Right hindlimb (tissue), 1 donor: Measurements from ENCODE around the gene WNT1.

Source experiments
- DNase-seq: peaks from one replicate; pipeline ENCODE4 v3.0.0-alpha.2; 2018

WNT1 gene

DNA sequence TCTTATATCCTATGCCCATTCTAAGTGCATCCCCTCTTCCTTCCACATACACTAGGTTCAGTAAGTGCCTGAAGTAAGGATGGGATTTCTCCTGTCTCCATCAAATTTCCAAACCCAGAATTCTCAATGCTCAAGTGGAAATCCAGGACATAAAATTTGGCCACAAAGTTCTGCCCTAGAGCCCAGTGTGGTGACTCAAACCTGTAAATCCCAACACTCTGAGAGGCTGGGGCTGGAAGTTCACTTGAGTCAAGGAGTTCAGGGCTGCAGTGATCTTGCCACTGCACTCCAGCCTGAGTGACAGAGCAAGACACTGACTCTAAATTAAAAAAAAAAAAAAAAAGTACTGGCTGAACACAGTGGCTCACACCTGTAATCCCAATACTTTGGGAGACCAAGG lies 16.3 kb upstream of the WNT1 start:
- no peak for DNase-seq

DNA sequence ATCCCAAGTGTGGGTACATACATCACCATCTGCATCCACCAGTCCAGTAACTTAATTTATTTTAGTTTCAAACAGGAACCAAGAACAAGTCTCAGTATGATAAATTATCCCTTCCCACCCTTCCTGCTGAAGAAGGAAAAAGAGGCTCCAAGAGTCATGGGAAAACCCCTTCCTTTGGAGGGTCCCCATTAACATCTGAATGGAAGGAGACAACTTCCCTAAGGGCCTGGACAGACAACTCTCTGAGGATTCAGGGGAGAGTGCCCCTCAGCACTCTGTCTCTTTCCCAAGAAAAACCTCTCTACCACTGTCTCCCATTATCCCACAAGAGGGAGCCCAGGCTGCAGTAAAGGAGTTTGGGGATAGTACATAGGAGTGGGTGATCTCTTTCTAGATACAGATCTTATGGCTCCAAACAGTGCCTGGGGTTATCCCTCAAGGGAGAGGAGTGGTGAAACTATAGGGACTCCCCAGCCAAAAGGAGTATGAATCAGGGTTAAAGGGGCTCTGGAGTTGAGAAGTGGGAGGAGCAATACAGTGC lies 12.8 kb upstream of the WNT1 start:
- DNase-seq, result peak; percentile 20

DNA sequence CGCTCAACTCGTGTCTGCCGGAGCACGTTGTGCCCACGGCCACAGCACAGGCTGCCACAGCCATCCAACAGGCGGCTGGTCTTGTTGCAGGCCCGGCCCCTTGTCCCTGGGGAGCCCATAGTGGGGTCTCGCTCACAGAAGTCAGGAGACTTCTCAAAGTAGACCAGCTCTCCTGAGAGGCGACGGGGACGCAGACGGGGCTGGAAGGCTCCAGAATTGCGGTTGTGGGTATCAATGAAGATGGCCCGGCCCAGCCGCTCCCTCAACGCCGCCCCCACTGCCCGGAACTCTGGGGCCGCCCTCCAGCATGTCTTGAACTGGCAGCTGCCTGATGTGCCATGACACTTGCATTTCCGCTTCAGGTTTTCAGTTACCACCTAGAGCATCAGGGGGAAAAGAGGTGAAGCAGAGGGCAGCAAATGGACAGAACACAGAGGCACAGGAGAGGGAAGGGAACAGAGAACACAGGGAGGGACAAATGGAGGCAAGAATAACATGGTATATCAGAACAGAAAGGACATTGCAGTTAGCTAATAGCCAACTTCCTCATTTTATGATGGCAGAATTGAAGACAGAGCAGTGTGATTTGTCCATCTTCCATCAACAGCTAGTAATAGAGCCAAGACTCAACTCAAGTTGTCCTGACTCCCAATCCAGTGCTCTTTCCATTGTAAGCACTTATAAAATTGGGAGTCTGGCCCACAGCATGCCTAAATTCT lies 11.8 kb upstream of the WNT1 start:
- peak; percentile 21 for DNase-seq

DNA sequence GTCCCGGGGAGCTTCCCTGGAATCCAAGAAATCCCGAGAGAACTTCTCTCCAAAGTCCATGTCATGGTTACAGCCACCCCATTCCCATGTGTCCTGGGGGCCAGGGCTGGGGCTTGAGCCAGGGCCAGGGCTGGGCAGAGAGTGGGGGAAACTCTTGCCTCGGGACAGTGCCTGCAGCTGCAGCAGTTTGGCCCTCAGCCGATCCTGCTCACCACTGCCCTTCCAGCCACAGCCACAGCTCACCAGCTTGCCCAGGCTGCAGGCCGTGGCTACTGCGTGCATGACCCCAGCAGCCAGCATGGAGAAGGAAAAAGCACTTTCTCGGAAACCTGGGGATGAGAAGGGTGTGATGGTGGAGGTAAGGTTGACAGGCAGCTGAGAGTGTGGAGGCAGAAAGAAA lies 10.1 kb upstream of the WNT1 start:
- DNase-seq, result peak; percentile 20

DNA sequence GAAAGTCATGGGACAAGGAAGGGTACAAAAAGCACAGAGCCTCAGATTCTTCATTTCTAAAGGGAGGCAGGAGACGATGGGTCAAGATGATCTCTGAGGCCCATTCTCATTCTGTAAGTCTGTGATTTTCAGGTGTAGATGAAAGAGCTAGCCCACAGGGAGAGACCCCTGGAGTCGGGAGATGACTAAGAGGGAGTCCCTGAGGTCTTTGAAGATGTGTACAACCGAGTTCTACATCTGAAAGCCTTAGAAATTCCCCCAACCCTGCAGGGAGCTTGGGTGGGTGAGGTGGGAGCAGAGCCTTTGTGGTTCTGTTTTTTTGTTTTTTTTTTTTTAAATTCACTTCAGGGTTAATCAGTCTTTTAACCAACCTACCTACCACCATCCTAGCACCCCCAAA lies 9.7 kb upstream of the WNT1 start:
- DNase-seq, result no peak

DNA sequence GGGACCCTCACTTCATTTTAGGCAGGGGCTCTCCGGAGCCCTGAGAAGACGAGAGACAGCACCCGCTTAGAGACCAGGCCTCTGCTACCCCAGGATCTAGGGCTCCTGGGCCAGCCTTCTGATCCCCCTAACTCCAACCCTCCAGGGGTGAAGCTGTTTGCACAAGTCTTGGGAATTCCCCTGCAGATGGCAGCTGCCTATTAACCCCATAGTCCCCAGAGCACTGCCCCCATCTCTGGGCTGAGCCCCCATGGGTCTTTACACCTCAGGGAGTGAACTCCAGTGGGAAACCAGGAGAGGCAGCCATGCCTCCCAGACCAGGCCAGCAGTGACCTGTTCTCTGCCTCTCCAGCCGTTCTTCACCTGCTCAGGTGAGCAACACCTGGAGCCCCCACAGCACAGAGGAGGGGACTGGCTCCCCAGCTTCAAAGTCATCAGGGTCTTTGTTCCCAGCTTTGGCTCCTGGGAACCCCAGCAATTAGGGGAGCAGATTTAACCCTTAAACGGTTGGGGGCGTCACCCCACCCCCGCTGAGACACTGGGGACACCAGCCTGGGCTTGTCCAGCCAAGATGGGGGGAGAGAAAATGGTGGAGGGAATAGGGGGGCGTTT lies 8.9 kb upstream of the WNT1 start:
- no peak for DNase-seq

DNA sequence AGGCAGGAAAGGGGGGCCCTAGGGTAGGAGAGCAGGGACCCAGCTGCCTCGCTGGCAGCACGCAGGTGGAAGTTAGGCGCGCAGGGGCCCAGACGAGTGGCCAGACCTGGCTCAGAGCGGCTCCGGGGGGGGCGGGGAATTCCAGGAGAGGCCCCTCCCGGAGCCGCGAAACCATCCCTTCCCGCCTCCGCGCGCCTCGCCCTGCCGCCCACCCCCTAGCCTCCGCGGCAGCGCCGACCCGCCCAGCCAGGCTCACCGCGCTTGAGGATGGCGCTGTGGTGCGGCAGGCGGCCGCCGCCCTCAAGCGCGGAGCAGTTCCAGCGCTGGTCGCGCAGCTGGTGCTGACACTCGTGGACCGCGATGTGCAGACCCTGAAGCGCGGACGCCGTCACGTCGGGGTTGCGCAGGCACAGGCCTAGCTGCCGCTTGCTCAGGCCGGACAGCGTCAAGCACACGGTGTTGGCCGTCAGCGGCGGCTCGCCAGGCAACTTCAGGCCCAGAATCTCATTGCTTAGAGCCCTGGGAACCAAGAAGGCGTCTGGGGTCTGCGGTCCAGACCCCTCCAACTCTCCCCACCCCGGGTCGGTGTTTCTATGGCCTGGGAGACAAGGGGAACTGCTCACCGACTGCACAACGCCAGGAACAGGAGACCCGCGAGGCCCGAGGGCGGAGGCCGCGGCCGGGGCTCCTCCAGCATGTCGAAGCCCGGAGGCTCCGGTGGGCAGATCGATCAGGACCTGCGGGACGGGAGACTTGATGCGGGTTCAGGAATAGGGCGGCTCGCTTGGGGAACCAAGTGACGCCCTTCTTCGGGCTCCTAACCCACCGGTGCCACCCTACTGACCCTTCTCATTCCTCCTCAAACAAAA lies 8.1 kb upstream of the WNT1 start:
- no peak for DNase-seq

DNA sequence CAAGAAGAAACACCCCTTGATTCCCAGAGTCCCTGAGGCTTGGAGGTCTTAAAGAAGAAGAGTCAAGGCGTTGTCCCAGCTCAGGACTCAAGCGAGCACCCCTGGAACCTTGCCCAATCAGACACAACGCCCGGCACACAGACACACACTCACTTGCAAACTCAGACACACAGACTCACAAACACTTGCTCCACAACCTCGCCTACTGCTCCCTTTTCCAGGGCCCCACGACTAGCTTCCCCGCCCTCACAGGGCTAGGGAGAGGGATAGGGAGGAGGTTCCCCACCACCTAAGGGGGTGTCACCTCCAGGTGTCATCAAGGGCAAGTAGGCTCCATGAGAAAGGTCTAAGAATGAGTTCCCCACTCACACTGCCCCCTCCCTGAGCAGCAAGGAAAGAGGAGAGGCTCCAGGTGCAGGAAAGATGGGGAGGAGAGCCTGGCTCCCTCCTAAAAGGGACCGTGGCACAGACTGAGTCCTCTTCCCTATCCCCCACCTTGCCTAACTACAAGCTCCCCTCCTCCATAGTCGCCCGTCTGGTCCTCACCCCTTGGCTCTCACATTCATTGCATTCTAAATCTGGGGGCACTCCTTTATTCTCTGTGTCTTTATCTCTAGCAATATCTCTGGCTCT lies 7.3 kb upstream of the WNT1 start:
- DNase-seq, result no peak

DNA sequence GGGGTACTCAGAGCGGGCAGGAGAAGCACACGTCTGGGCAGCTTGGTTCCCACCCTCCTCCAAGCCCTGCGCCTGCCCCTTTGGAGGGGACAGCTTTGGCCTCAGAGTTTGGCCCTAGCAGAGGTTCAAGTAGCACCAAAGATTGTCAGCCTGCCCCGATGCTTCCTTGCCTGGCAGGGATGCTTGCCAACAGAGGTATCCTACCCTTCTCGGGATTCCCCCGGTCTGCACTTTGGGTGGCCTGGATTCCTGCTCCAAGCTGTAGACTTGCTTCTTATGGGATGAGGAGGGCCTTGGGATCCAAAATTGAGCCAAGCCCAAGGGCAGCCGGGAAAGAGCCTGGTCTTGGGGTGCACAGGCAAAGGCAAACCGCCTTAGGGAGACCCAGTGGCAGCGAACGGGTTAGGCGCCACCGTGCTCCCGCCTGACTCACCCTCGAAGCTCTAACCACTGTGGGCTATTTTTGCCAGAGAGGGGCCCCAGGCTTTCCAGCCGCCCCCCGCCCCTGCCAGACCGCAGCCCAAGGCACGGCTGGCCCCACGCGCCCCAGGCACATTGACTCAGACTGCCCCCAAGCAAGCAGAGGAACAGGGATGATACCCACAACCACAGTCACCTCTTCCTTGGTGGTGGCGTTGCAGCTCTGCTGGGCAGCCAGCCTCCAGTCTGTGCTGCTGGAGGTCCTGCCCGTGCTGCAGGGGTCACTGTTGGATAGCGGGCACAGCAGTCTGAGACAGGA lies 5.7 kb upstream of the WNT1 start:
- no peak for DNase-seq

DNA sequence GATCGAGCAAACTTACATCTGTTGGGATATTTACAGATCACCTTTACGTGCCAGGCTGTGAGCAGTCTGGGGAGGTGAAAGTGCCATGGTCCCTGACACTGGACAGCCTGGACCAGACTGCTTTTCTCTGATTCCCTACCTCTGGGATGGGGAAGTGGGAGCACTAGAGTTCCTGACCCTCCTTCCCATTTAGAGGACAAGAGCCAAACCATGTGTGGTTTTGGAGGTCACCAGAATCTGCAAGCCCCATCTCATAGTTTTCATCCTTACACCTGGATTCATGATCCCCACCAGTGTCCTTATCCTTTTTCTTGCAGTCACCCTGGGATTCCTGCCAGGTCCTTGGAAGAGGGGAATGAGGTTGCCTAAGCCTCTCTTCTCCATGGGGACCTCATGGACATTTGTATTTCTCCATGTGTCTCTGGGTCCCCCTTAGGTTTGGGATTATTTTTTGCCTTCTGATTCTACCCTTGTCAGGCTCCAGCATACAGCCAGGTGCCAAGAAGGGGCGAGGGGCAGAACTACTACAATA lies 5.1 kb upstream of the WNT1 start:
- no peak for DNase-seq

DNA sequence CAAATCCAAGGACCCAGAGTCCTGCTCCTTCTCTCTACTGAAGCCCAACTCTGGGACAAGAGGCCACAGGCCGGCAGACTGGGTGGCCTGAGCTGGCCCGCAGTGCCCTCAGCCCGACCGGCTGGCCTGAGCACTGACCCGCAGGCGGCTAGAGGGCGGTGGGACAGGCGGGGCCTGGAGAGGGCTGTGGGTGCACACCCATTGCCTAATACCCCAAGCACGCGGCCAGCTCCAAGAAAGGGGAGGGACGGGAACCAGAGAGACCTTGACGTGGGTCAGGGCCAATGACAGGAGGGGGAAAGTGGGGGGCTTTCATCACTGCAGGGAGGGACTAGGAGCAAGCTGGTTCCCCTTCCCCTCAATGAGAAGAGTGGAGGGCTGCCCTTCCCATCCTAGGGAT lies 4.6 kb upstream of the WNT1 start:
- DNase-seq, result no peak

DNA sequence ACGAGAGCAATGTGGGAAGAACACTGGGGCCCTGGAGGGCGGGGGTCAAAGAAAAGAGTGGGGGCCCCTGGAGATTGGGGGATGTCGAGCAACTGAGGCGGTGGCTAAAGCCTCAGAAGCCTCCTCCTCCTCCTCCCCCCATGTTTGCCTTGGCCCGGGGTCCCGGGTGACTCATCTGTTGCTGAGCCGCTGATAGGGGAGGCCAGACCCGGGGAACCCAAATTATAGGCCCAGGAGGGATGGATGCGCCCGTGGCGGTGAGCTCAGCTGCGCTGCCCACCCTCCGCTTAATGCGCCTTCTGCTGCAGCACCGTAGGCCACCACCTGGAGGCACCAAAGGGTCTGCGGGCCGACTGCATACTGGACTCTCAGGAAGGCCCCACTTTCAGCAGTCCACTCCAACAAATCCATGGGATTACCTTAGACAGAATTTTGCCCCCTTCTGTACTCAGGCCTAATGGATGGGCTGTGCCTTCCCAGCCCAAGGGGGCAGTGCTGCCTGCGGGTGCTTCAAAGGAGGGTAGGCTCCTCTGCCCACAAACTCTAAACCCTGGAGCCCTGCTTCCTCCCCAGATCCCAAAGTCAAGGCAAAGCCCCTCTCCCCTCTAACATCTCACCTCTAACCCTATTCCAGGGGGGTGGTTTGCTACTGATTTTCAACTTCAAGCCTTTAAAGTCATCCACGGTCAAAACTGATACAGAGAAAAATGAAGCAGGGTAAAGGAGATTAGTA lies 4.0 kb upstream of the WNT1 start:
- peak; percentile 67 for DNase-seq

DNA sequence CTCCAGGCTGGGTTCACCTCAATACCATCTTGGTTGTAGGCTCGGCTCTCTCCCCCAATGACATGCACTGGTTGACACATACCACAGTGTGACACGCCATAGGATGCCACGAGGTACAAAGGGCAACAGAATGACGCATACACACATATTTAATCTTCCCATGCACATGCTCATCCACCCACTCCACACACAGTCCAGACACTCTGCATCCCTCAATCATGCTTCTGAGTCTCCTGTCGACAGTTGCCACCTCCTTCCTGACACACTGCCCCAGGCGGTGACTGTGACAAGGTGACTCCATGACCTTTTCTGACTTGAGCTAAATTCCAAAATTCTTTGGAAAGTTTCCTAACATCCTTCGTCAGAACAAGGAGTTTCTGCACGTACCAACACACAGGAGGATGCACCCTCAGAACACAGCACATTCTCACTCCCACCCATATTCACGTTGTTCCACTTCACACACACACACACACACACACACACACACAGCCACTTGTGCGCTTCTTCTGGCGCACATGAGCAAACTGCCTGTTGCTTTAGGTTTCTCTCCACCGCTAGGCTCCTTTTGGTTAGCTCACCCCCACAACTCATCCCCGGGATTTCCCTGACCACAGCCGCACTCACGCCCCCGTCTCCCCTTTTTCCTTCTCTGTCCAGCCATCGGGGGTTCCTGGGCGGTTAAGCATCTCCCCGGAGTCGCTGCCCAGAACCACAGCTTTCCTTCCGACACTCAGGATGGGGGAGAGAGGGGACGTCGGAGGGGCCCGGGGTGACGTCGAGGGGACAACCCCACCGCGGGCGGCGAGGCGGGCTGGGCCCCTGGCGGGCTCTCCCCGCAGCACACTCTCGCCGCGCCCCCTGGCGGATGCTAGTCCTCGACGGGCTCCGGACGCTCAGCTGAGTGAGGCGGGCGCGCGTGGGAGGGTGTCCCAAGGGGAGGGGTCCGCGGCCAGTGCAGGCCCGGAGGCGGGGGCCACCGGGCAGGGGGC lies 536 bp upstream of the WNT1 start:
- DNase-seq, result peak; percentile 68

DNA sequence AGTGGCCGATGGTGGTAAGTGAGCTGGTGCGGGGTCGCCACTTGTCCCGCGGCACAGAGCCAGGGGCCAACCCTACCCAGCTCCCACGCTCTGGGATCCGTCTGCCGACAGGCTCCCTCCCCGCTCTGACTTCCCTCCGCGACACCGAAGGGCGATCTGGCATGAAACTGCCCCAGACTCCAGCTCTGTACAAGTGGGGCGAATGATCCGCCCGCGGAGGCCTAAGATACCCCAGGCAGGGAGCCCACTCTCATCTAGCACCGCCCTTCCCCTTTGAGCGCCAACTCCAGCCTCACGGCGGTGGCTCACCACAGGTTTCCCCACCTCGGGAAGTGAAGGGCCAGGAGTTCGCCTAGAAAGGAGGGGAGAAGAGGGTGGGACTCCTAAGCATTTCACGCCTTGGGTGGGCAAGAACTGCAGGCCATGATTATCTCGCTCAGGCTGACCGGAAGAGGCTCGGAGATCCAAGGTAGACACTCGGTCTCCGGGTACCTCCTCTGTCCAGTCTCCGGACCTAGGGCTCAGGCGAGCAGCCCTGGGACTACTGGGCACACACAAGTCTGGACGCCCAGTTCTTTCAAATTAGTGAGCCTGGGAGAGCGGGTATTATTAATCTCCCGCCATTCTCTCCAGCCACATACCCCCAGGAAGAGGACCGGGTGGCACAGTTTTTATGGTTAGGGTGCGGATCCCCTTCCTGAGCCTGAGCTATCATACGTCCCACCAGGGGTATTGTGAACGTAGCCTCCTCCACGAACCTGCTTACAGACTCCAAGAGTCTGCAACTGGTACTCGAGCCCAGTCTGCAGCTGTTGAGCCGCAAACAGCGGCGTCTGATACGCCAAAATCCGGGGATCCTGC lies 849 bp downstream of the WNT1 start:
- DNase-seq, result no peak

DNA sequence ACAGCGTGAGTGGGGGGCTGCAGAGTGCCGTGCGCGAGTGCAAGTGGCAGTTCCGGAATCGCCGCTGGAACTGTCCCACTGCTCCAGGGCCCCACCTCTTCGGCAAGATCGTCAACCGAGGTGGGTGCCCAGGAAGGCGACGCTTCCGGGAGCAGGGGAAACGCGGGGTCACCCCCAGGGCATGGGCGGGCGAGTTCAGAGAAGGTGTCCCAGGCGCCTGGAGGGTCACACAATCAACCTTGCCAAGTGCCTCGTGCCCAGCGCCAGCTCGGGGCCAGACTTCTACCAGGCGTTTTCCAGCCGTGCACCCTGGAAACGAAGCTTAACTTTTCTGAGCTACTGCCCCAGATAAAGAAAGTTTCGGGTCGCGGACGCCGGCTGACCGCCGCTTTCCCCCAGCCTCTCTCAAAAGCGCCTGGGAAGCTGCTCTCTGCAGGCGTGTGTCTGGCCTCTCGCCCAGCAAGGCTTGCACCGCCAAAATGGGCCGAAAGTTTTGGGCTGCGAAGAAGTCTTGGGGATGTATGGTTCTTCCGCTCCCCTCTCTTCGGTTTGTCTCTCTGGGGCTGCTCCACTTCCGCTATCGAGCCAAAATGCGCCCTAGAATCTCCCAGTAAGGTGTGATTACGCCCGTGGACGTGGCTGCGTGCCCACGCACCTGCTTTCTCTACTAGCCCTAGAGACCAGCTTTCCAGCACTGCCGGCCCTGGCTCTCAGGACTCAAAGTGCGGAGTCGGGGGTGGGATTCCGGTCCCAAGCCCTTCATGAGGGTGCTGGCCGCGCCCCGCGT lies 1.7 kb downstream of the WNT1 start:
- DNase-seq, result peak; percentile 56

DNA sequence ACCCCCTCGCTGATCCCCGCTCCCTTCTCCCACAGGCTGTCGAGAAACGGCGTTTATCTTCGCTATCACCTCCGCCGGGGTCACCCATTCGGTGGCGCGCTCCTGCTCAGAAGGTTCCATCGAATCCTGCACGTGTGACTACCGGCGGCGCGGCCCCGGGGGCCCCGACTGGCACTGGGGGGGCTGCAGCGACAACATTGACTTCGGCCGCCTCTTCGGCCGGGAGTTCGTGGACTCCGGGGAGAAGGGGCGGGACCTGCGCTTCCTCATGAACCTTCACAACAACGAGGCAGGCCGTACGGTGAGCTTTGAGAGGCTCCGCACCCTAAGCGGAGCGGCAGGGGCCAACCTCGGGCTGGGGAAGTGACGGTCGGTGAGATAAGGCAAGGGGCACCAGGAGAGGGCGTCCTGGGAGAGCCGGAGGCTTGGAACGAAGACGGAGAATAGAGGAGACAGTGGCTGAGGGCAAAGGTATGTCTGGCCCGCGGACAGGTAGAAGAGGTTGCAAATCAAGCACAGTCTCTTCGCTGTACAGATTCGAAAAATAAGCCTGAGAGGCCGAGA lies 2.3 kb downstream of the WNT1 start:
- DNase-seq, result no peak

DNA sequence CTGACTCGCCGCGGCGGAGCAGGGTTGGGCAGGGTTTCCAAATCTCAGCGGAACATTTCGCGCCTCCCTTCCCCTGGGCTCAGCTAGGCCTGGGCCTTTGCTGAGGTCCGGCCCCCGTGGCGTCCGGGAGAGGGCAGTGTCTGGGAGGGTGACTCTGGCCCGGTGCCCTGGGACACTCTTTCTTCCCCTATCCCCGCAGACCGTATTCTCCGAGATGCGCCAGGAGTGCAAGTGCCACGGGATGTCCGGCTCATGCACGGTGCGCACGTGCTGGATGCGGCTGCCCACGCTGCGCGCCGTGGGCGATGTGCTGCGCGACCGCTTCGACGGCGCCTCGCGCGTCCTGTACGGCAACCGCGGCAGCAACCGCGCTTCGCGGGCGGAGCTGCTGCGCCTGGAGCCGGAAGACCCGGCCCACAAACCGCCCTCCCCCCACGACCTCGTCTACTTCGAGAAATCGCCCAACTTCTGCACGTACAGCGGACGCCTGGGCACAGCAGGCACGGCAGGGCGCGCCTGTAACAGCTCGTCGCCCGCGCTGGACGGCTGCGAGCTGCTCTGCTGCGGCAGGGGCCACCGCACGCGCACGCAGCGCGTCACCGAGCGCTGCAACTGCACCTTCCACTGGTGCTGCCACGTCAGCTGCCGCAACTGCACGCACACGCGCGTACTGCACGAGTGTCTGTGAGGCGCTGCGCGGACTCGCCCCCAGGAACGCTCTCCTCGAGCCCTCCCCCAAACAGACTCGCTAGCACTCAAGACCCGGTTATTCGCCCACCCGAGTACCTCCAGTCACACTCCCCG lies 3.0 kb downstream of the WNT1 start:
- no peak for DNase-seq
